ENCODE data around the gene ZCCHC7. TPM values are rescaled to one million over a fixed set of nuclear protein-coding genes. Genes with fewer than 3 reads are reported as not detected.

Gene ZCCHC7
- total and polyA plus RNA-seq, 2 of the 8 experiments (the other 6 are each of a cell fraction or from before 2014, with no cell fraction given): 12.2 to 27.5 TPM

- TF ChIP-seq ZNF274 (IDR thresholded peaks at IDR 0.05; ENCODE audit: borderline replicate concordance, extremely low read depth, low read length) (no peak), FOSL1 (IDR thresholded peaks at IDR 0.05; ENCODE audit: insufficient read depth, low read depth, low read length) (no peak), TEAD4 (IDR thresholded peaks at IDR 0.05; ENCODE audit: low read depth, low read length) (no peak)
Measured at GRCh38 chr9:37266630-37267029, 146.3 kb downstream of the ZCCHC7 start (continued).
